Gastrocnemius medialis (tissue), 4 donors: Measurements from ENCODE around the gene ITPA. TPM values are rescaled to one million over a fixed set of nuclear protein-coding genes. Genes with fewer than 3 reads are reported as not detected.

Experiments
- ATAC-seq, 2 donors: fragments of 150-250 bp; one replicate each; pipeline ENCODE4 v1.9.1; 2016
- DNase-seq, 2 donors: peaks; one replicate each; pipeline ENCODE4 v3.0.0-alpha.2; 2019
- H3K27ac ChIP-seq, 4 donors: fragments of 200-600 bp; sonication (generic); 1 replicate in 1 of 4; 2 replicates in 3 of 4; pipeline ENCODE4 v1.5.1; 2016 to 2018; ENCODE audit warnings: mild to moderate bottlenecking in 2 of 4, moderate library complexity in 1 of 4
- H3K27me3 ChIP-seq, 3 donors: fragments of 200-600 bp; sonication (generic) in 2 of 3; 1 replicate in 1 of 3; 2 replicates in 2 of 3; pipeline versions ENCODE4 v1.5.1 to v1.6.0; 2016 to 2019; ENCODE audit warnings: mild to moderate bottlenecking in 1 of 3, moderate library complexity in 1 of 3
- H3K36me3 ChIP-seq, 2 donors: fragments of 200-600 bp; sonication (generic) in 1 of 2; one replicate each; pipeline ENCODE4 v1.5.1; 2017 to 2018
- H3K4me1 ChIP-seq, 2 donors: fragments of 200-600 bp; sonication (generic) in 1 of 2; one replicate each; pipeline ENCODE4 v1.5.1; 2016 to 2017; ENCODE audit warnings: mild to moderate bottlenecking in 2 of 2
- H3K4me3 ChIP-seq, 4 donors: fragments of 200-600 bp; sonication (generic) in 3 of 4; 1 replicate in 1 of 4; 2 replicates in 3 of 4; pipeline ENCODE4 v1.5.1; 2016 to 2019; ENCODE audit warnings: mild to moderate bottlenecking in 2 of 4
- H3K9me3 ChIP-seq, 3 donors: fragments of 200-600 bp; sonication (generic) in 2 of 3; 1 replicate in 1 of 3; 2 replicates in 2 of 3; pipeline ENCODE4 v1.5.1; 2016 to 2019
- POLR2A ChIP-seq, 2 donors: fragments of 450-650 bp; IDR thresholded peaks; one replicate each; pipeline ENCODE4 v1.6.1; 2017; ENCODE audit warnings: antibody characterized with exemption in 2 of 2, mild to moderate bottlenecking in 2 of 2, moderate library complexity in 2 of 2
- in situ Hi-C, 4 donors: fragments of 200-750 bp; cut with MboI; loops; one replicate each; pipeline versions ENCODE4 v1.15.0 to v1.8.0; 2017; ENCODE audit warnings: low sequenced_read_pairs in 4 of 4
- intact Hi-C: fragments of 100-400 bp; cut with DNase I; formaldehyde crosslinking; loops from one replicate; pipeline ENCODE4 v1.15.1; 2023; ENCODE audit warnings: low total_unique reads
- total RNA-seq, 4 donors: library from RNA; depleted of rRNA; stranded (reverse); fragments of >200 nt; gene quantifications; one replicate each; pipeline versions ENCODE4 v1.1.0 to v1.2.3, GENCODE V29; 2016
- TF ChIP-seq, protein P1 (sequence below), 5 experiments: fragments of 450-650 bp in 3 of 5; fragments of 200-600 bp in 2 of 5; sonication (generic) in 2 of 5; IDR thresholded peaks in 4 of 5; conservative IDR thresholded peaks in 1 of 5; 1 replicate in 4 of 5; 2 replicates in 1 of 5; pipeline ENCODE4 v1.5.1; 2016 to 2019; ENCODE audit warnings: antibody characterized with exemption in 5 of 5, mild to moderate bottlenecking in 3 of 5, moderate library complexity in 3 of 5

The ITPA gene
- total RNA-seq, 4 donors from 2014 or later = 27.2 to 59.5 (median 34.0) TPM

DNA sequence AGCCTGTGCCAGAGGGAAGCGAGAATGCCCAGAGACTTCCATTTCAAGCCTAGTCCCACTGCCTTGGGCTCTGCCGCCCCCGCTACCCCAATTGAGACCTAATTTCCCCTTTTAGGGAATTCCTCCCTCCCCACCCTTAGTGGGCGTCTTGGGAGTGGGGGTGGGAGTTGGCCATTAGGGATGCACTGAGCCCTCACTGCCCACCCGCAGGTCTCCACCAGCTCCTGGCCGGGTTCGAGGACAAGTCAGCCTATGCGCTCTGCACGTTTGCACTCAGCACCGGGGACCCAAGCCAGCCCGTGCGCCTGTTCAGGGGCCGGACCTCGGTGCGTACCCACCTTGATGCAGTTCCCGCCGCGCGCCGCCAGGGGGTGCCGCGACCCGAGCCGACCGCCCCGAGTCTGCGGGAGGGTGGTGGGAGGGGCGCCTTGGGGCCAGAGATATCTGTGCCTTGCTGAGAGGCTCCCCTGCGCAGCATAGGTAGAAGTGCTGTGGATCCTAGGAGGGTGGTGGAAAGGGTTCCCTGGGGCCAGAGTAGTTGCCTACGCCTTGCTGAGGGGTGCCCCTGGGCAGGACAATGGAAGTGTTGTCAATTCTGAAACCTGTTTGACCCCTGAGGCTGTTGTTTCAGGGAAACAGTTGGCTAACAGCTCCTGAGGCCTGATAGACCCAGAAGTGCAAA is 9.2 kb downstream of the ITPA start:
- TF ChIP-seq POLR2A (IDR thresholded peaks at IDR 0.05) = no peak
- TF ChIP-seq, protein P1, sequence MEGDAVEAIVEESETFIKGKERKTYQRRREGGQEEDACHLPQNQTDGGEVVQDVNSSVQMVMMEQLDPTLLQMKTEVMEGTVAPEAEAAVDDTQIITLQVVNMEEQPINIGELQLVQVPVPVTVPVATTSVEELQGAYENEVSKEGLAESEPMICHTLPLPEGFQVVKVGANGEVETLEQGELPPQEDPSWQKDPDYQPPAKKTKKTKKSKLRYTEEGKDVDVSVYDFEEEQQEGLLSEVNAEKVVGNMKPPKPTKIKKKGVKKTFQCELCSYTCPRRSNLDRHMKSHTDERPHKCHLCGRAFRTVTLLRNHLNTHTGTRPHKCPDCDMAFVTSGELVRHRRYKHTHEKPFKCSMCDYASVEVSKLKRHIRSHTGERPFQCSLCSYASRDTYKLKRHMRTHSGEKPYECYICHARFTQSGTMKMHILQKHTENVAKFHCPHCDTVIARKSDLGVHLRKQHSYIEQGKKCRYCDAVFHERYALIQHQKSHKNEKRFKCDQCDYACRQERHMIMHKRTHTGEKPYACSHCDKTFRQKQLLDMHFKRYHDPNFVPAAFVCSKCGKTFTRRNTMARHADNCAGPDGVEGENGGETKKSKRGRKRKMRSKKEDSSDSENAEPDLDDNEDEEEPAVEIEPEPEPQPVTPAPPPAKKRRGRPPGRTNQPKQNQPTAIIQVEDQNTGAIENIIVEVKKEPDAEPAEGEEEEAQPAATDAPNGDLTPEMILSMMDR (IDR thresholded peaks at IDR 0.05 in 4 of 5, conservative IDR thresholded peaks at IDR 0.05 in 1 of 5) = peak; percentile 77 to 96 (median 92)
- peaks cover 23 to 26% of the 10 kb centered on the region in 2 donors for H3K4me1 ChIP-seq
- DNase-seq (peak in 1 of 2 donors; percentile 45), ATAC-seq (peak in 1 of 2 donors; percentile 32)
- no peak overlapping the region for H3K4me3 ChIP-seq
- H3K9me3 ChIP-seq = no peaks in the 10 kb centered on the region
- no peak overlapping the region for H3K27ac ChIP-seq
- no peaks in the 10 kb centered on the region for H3K27me3 ChIP-seq
- H3K36me3 ChIP-seq = peaks cover 0 to 35% of the 10 kb centered on the region in 2 donors
- in situ Hi-C loops (loop anchor here in 3 of 4 donors (5.0 to 10.0 kb wide), 3 partner anchors 94 to 99 kb away; no protein-coding TSS in a partner anchor), intact Hi-C loops (loop anchor here (1.0 to 2.0 kb wide), 2 partner anchors 30 to 98 kb away; no protein-coding TSS in a partner anchor)

DNA sequence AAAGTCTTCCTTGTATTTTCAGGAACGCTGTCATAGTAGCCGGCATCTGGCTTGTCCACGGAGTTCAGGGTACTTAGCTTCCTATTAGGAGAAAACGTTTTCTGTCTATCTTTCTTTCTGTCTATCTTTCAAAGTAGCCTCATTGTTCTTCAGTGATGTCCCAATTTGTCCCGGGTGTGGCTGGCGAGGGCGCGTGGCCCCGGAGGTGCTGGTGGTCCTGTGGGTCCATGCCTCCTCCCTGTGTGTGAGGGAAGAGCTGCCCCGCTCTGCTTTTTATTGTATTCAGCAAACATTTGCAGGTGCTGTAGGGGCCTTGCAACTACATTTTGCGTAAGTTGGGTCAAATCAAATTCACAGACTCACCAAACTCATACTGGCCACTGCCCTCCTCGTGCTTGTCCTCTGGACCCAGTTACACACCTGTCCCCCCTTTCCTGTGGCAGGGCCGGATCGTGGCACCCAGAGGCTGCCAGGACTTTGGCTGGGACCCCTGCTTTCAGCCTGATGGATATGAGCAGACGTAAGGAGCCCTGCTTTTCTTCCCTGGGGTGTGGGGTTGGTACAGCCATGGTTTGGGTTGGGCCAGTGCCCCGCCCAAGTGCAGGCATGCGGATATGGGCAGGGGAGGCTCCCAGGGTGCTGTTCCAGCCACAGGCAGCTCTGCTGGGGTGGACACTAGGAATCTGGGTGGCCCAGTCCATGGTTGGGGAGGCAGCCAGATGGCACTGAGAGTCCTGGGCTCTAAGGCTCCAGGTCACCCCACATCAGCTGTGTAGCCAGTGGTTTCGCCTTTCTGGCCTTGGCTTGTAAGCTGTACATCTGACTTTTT is 12.3 kb downstream of the ITPA start:
- Histone ChIP-seq H3K36me3 (peaks cover 0 to 10% of the 10 kb centered on the region in 2 donors), H3K4me1 (peaks cover 29 to 34% of the 10 kb centered on the region in 2 donors), H3K9me3 (no peaks in the 10 kb centered on the region), H3K27me3 (no peaks in the 10 kb centered on the region), H3K4me3 (no peak overlapping the region), H3K27ac (peak overlapping the region; percentile 70 to 86 (median 81))
- intact Hi-C loops = loop anchor here (5.0 kb wide), 2 partner anchors 56 to 99 kb away; no protein-coding TSS in a partner anchor
- TF ChIP-seq POLR2A (IDR thresholded peaks at IDR 0.05) = no peak
- TF ChIP-seq, protein P1 (IDR thresholded peaks at IDR 0.05 in 4 of 5, conservative IDR thresholded peaks at IDR 0.05 in 1 of 5) = no peak
- DNase-seq (peak; percentile 73 to 87), ATAC-seq (peak; percentile 86 to 89)
- in situ Hi-C loops = no loop called here

DNA sequence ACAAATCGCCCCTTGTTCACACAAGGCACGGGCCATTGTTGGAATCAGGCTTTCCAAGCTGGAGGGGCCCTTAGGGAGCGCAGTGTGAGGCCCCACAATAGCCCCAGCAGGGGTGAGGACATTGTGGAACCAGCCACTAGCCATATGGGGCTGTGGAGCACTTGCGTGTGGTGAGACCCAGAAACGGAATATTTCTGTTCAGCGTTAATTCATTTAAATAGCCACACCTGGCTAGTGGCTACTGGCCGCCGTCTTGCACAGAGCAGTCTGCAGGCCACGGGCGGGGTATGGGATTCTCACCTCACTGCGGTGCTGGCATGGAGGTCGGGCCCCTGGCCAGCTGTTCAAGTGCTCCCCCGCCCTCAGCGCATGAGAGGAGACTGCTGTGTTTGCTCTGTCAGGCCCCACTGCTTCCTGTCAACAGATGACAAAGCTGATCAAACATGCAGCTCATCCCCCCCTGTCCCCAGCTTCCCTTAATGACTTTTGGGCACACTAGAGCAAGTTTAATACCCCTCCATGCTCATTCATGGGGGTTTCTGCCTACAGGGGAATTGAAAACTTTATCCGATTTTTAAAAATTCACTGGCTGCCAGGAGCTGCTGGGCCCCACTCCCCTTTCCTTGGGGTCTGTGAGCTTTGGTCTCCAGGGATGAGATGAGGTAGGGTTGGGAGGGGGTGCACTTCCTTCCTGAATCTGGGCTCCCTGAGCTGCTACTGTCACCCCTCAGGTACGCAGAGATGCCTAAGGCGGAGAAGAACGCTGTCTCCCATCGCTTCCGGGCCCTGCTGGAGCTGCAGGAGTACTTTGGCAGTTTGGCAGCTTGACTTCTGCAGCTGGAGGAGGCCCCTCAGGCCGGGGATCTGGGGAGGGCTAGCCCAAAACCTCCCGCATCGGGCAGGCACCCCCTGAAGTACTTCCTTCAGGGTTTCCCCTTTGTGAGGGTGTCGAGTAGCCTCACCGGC is 13.6 kb downstream of the ITPA start:
- DNase-seq (peak; percentile 60 to 66), ATAC-seq (peak; percentile 49 to 56)
- no peaks in the 10 kb centered on the region for H3K27me3 ChIP-seq
- H3K4me3 ChIP-seq = no peak overlapping the region
- no peaks in the 10 kb centered on the region for H3K36me3 ChIP-seq
- TF ChIP-seq, protein P1 (IDR thresholded peaks at IDR 0.05 in 4 of 5, conservative IDR thresholded peaks at IDR 0.05 in 1 of 5) = no peak
- TF ChIP-seq POLR2A (IDR thresholded peaks at IDR 0.05) = no peak
- intact Hi-C loops (loop anchor here (5.0 kb wide), 2 partner anchors 54 to 101 kb away; no protein-coding TSS in a partner anchor), in situ Hi-C loops (no loop called here)
- no peaks in the 10 kb centered on the region for H3K9me3 ChIP-seq
- H3K27ac ChIP-seq = peak overlapping the region; percentile 70 to 86 (median 81)
- H3K4me1 ChIP-seq = peaks cover 29 to 34% of the 10 kb centered on the region in 2 donors

DNA sequence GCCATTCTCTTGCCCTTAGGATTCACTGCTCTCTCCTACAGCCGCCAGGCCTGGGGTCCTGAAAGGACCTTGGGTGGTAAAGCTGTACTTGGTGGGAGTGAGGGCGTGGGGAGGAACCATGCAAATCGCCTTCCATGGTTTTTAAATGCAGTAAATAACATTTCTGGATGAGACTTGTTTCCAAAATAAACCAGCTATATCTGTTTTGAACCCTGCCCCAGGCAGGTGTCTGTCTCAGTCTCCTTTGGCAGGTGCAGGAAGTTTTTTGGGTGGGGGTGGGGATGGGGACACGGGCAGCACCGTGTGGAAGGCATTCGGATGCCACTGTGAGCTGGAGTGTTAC is 14.3 kb downstream of the ITPA start:
- intact Hi-C loops (loop anchor here (5.0 kb wide), 2 partner anchors 54 to 101 kb away; no protein-coding TSS in a partner anchor), in situ Hi-C loops (no loop called here)
- peak overlapping the region; percentile 70 to 86 (median 81) for H3K27ac ChIP-seq
- peak in 1 of 2 donors; percentile 11 for ATAC-seq
- no peaks in the 10 kb centered on the region for H3K36me3 ChIP-seq
- H3K4me1 ChIP-seq = peaks cover 29% of the 10 kb centered on the region in 2 donors
- H3K27me3 ChIP-seq = no peaks in the 10 kb centered on the region
- no peaks in the 10 kb centered on the region for H3K9me3 ChIP-seq
- DNase-seq = no peak
- TF ChIP-seq, protein P1 (IDR thresholded peaks at IDR 0.05 in 4 of 5, conservative IDR thresholded peaks at IDR 0.05 in 1 of 5) = no peak
- no peak for TF ChIP-seq POLR2A (IDR thresholded peaks at IDR 0.05)
- no peak overlapping the region for H3K4me3 ChIP-seq
